ENCODE measurements around the gene KCNK10. TPM values are rescaled to one million over a fixed set of nuclear protein-coding genes. Genes with fewer than 3 reads are reported as not detected.

Gene KCNK10
- not detected for total RNA-seq

GRCh38 chr14:88323086-88323522 lies at the start of gene KCNK10:
Gene KCNK10, minus strand, starts transcription at chr14:88323269. Its CDS starts 471 bp downstream, at chr14:88322798.
- intact Hi-C loops (cut with DNase I): no loop called here
- H3K27me3 ChIP-seq: no peaks in the 10 kb centered on the region

DNA sequence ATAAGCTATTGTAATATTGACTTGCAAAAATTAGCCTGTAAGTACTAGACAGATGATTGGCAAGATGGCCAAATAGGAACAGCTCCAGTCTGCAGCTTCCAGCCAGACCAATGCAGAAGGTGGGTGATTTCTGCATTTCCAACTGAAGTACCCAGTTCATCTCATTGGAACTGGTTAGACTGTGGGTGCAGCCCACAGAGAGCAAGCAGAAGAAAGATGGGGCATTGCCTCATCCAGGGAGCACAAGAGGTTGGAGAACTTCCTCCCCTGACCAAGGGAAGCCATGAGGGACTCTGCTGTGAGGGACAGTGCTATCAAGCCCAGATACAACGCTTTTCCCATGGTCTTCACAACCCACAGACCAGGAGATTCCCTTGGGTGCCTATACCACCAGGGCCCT lies 46.4 kb upstream of the KCNK10 start:
- no peaks in the 10 kb centered on the region for H3K9me3 ChIP-seq
- DNase-seq (ENCODE audit: low spot score in 2 of 2): no peak
- H3K27me3 ChIP-seq: no peaks in the 10 kb centered on the region
- no peak overlapping the region for H3K27ac ChIP-seq
- H3K4me1 ChIP-seq: no peaks in the 10 kb centered on the region
- TF ChIP-seq CTCF (IDR thresholded peaks at IDR 0.05): no peak
- intact Hi-C loops (cut with DNase I): no loop called here
- H3K36me3 ChIP-seq: no peaks in the 10 kb centered on the region
- H3K4me3 ChIP-seq: no peak overlapping the region

More at GRCh38 chr14:88323086-88323522, at the start of gene KCNK10:
- no peaks in the 10 kb centered on the region for H3K9me3 ChIP-seq
- peak within 1 kb of the TSS; percentile 27 to 36 for H3K4me3 ChIP-seq
- no peak for TF ChIP-seq CTCF (IDR thresholded peaks at IDR 0.05)
- no peaks in the 10 kb centered on the region for H3K36me3 ChIP-seq
- H3K27ac ChIP-seq: no peak within 1 kb of the TSS
- DNase-seq (ENCODE audit: low spot score in 2 of 2): no peak
- peaks cover 0 to 2% of the 10 kb centered on the region in 2 donors for H3K4me1 ChIP-seq

GRCh38 chr14:88364710-88365413 lies 41.8 kb upstream of the KCNK10 start:
- intact Hi-C loops (cut with DNase I): no loop called here
- Histone ChIP-seq H3K36me3 (no peaks in the 10 kb centered on the region), H3K4me1 (no peaks in the 10 kb centered on the region), H3K9me3 (no peaks in the 10 kb centered on the region), H3K27me3 (no peaks in the 10 kb centered on the region), H3K4me3 (no peak overlapping the region), H3K27ac (no peak overlapping the region)
- TF ChIP-seq CTCF (IDR thresholded peaks at IDR 0.05): no peak
- no peak for DNase-seq (ENCODE audit: low spot score in 2 of 2)

DNA sequence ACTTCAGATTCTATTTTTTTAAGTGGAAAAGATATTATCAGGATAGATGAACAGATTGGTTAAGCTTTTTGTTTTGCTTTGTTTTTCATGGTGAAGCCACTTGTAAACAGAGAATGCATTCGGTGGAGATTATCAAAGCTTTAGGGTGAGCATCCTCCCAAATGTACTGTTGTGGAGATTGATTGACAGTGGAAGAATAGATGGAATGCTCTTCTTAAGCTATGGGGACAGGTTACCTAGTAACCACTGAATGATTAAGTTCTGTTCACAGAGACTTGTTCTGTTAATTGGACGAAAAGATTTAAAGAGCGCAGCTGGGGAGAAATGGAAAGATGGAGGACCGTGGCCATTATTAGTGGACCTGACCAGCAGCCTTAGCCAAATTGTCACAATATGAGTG lies 40.6 kb upstream of the KCNK10 start:
- Histone ChIP-seq H3K4me3 (no peak overlapping the region), H3K4me1 (no peaks in the 10 kb centered on the region), H3K27ac (no peak overlapping the region), H3K9me3 (no peaks in the 10 kb centered on the region), H3K36me3 (no peaks in the 10 kb centered on the region), H3K27me3 (no peaks in the 10 kb centered on the region)
- TF ChIP-seq CTCF (IDR thresholded peaks at IDR 0.05): no peak
- no peak for DNase-seq (ENCODE audit: low spot score in 2 of 2)
- intact Hi-C loops (cut with DNase I): no loop called here

DNA sequence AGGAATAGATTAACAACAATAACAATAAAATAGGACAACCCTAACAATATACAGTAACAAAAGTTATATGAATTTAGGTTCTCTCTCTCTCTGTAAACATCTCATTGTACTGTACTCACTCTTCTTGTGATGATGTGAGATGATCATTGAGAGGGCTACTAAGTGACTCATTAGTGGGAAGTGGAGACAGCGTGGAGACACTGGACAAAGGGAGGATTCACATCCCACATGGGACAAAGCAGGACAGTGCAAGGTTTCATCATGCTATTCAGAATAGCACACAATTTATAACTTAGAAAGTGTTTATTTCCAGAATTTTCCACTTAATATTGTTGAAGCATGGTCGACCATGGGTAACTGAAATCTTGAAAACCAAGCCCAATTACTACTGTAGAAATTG lies 36.4 kb upstream of the KCNK10 start:
- H3K4me1 ChIP-seq: no peaks in the 10 kb centered on the region
- H3K36me3 ChIP-seq: no peaks in the 10 kb centered on the region
- DNase-seq (ENCODE audit: low spot score in 2 of 2): no peak
- H3K27ac ChIP-seq: no peak overlapping the region
- H3K27me3 ChIP-seq: no peaks in the 10 kb centered on the region
- no peak for TF ChIP-seq CTCF (IDR thresholded peaks at IDR 0.05)
- H3K4me3 ChIP-seq: no peak overlapping the region
- no peaks in the 10 kb centered on the region for H3K9me3 ChIP-seq
- intact Hi-C loops (cut with DNase I): no loop called here

All from ascending aorta (tissue), 2 donors.